K562 (cell line): ENCODE measurements around the gene HOXB6. TPM values are rescaled to one million over a fixed set of nuclear protein-coding genes. Genes with fewer than 3 reads are reported as not detected.

Source experiments
- CBX8 ChIP-seq: fragments of 200-600 bp; sonication (generic); IDR thresholded peaks from 2 replicates; pipeline ENCODE4 v1.6.1; 2012; ENCODE audit warnings: borderline replicate concordance, mixed run types, low read depth, mild to moderate bottlenecking, moderate library complexity, mixed read lengths, low read length, control low read depth, inconsistent platforms; ENCODE audit not compliant: poor library complexity, severe bottlenecking; ENCODE audit errors: extremely low read depth
- EHMT2 ChIP-seq: fragments of 450-650 bp; IDR thresholded peaks from 2 replicates; pipeline ENCODE4 v1.6.1; 2018; ENCODE audit warnings: antibody characterized with exemption
- EP300 ChIP-seq: IDR thresholded peaks from 2 replicates; pipeline ENCODE4 v1.6.1; 2012; ENCODE audit warnings: low read length, improper control_type of control experiment
- FOSL1 ChIP-seq: fragments of 200-800 bp; sonication (Bioruptor generic); conservative IDR thresholded peaks from 2 replicates; pipeline ENCODE4 v1.6.1; 2016; ENCODE audit warnings: missing genetic modification characterization, missing compliant biosample characterization
- GTF2A2 ChIP-seq: IDR thresholded peaks from 2 replicates; pipeline ENCODE4 v1.6.1; 2016; ENCODE audit warnings: mild to moderate bottlenecking, missing genetic modification characterization, missing compliant biosample characterization
- GTF2E2 ChIP-seq: fragments of 200-800 bp; sonication (Bioruptor generic); IDR thresholded peaks from 2 replicates; pipeline ENCODE4 v1.6.1; 2016; ENCODE audit warnings: missing genetic modification characterization, missing compliant biosample characterization
- IRF2 ChIP-seq: sonication (generic); formaldehyde crosslinking; IDR thresholded peaks from 2 replicates; pipeline ENCODE4 v1.8.1; 2022; ENCODE audit warnings: mild to moderate bottlenecking, missing genetic modification reagents
- POLR2A ChIP-seq: fragments of 450-650 bp; conservative IDR thresholded peaks from 2 replicates; pipeline ENCODE4 v1.6.1; 2016
- RAD21 ChIP-seq, 2 experiments: fragments of 250-450 bp in 1 of 2; fragments of 450-650 bp in 1 of 2; sonication (Bioruptor Pico) in 1 of 2; formaldehyde crosslinking in 1 of 2; IDR thresholded peaks in 1 of 2; conservative IDR thresholded peaks in 1 of 2; 2 replicates each; pipeline versions ENCODE4 v1.4.0 to v1.8.0; 2020 to 2022; ENCODE audit warnings: mild to moderate bottlenecking in 2 of 2, moderate library complexity in 1 of 2
- RBM25 ChIP-seq: fragments of 200-400 bp; formaldehyde crosslinking; IDR thresholded peaks from 2 replicates; pipeline ENCODE4 v1.6.1; 2018; ENCODE audit warnings: low read length, low read depth, moderate library complexity; ENCODE audit not compliant: severe bottlenecking
- SMAD3 ChIP-seq: fragments of 450-650 bp; formaldehyde crosslinking; conservative IDR thresholded peaks from 2 replicates; pipeline ENCODE4 v1.4.0; 2020; ENCODE audit warnings: mild to moderate bottlenecking
- SMARCE1 ChIP-seq: fragments of 450-650 bp; IDR thresholded peaks from 2 replicates; pipeline ENCODE4 v1.7.1; 2016; ENCODE audit warnings: mild to moderate bottlenecking
- SMC3 ChIP-seq: conservative IDR thresholded peaks from 2 replicates; pipeline ENCODE4 v1.6.1; 2011; ENCODE audit warnings: low read depth, low read length, improper control_type of control experiment; ENCODE audit not compliant: insufficient read depth
- SREBF2 ChIP-seq: sonication (generic); formaldehyde crosslinking; IDR thresholded peaks from 2 replicates; pipeline ENCODE4 v1.4.0; 2020; ENCODE audit warnings: mild to moderate bottlenecking, missing genetic modification reagents
- ZC3H11A ChIP-seq: IDR thresholded peaks from 2 replicates; pipeline ENCODE4 v1.6.1; 2012; ENCODE audit warnings: low read depth, low read length, improper control_type of control experiment
- ZFP1 ChIP-seq: fragments of 450-650 bp; formaldehyde crosslinking; IDR thresholded peaks from 2 replicates; pipeline ENCODE4 v1.4.0; 2020; ENCODE audit warnings: mild to moderate bottlenecking, mixed read lengths
- ZNF165 ChIP-seq: fragments of 250-450 bp; sonication (Bioruptor Pico); IDR thresholded peaks from 2 replicates; pipeline ENCODE4 v1.4.0; 2020; ENCODE audit warnings: borderline replicate concordance
- ZNF311 ChIP-seq: fragments of 250-450 bp; sonication (Bioruptor Pico); IDR thresholded peaks from 2 replicates; pipeline ENCODE4 v1.4.0; 2020; ENCODE audit warnings: mild to moderate bottlenecking, moderate library complexity
- ZNF384 ChIP-seq: IDR thresholded peaks from 2 replicates; pipeline ENCODE4 v1.6.1; 2012; ENCODE audit warnings: low read depth, low read length, improper control_type of control experiment
- ZNF668 ChIP-seq: fragments of 250-450 bp; sonication (Bioruptor Pico); IDR thresholded peaks from 2 replicates; pipeline ENCODE4 v1.8.0; 2022; ENCODE audit warnings: mild to moderate bottlenecking, inconsistent platforms
- ZNF764 ChIP-seq: fragments of 250-450 bp; sonication (Bioruptor Pico); IDR thresholded peaks from 2 replicates; pipeline ENCODE4 v1.4.0; 2020; ENCODE audit warnings: low read depth, mild to moderate bottlenecking, moderate library complexity
- ZNF778 ChIP-seq: fragments of 450-650 bp; formaldehyde crosslinking; IDR thresholded peaks from 2 replicates; pipeline ENCODE4 v1.4.0; 2020; ENCODE audit warnings: mild to moderate bottlenecking, moderate library complexity
- polyA plus RNA-seq, 8 experiments: library from polyadenylated mRNA; depleted of rRNA in 4 of 8; stranded (reverse) in 5 of 8; unstranded in 3 of 8; fragments of >200 nt; fragmentation: Nextera tagmentation in 2 of 8; fragmentation: Illumina TruSeq in 1 of 8; extraction: Ambion mirVana in 2 of 8; extraction: Trizol in 1 of 8; gene quantifications; 2 replicates each; pipeline versions ENCODE4 v1.2.1 to v1.2.3, GENCODE V29; 2011 to 2014; ENCODE audit warnings: inconsistent platforms in 1 of 8, missing spikeins in 1 of 8
- total RNA-seq, 7 experiments: library from RNA; depleted of rRNA in 6 of 7; stranded (reverse); fragments of >200 nt in 6 of 7; fragmentation: Illumina TruSeq in 2 of 7; extraction: Trizol in 2 of 7; gene quantifications; 2 replicates each; pipeline versions ENCODE4 v1.2.1 to v1.2.3, GENCODE V29; 2011 to 2021; ENCODE audit warnings: low replicate concordance in 1 of 7
- TF ChIP-seq, protein P1 (sequence below): sonication (generic); formaldehyde crosslinking; IDR thresholded peaks from 2 replicates; pipeline ENCODE4 v1.8.0; 2022; ENCODE audit warnings: mild to moderate bottlenecking, missing genetic modification reagents
- TF ChIP-seq, protein P2 (sequence below): sonication (generic); formaldehyde crosslinking; IDR thresholded peaks from 2 replicates; pipeline ENCODE4 v1.8.1; 2023; ENCODE audit warnings: mild to moderate bottlenecking, missing genetic modification reagents
- TF ChIP-seq, protein P3 (sequence below): fragments of 250-450 bp; sonication (Bioruptor Pico); IDR thresholded peaks from 2 replicates; pipeline ENCODE4 v1.4.0; 2020

The HOXB6 gene
- total and polyA plus RNA-seq, 9 of the 15 experiments (the other 6 are each of a cell fraction or from before 2014, with no cell fraction given) = 1.2 to 14.8 (median 4.9) TPM

DNA sequence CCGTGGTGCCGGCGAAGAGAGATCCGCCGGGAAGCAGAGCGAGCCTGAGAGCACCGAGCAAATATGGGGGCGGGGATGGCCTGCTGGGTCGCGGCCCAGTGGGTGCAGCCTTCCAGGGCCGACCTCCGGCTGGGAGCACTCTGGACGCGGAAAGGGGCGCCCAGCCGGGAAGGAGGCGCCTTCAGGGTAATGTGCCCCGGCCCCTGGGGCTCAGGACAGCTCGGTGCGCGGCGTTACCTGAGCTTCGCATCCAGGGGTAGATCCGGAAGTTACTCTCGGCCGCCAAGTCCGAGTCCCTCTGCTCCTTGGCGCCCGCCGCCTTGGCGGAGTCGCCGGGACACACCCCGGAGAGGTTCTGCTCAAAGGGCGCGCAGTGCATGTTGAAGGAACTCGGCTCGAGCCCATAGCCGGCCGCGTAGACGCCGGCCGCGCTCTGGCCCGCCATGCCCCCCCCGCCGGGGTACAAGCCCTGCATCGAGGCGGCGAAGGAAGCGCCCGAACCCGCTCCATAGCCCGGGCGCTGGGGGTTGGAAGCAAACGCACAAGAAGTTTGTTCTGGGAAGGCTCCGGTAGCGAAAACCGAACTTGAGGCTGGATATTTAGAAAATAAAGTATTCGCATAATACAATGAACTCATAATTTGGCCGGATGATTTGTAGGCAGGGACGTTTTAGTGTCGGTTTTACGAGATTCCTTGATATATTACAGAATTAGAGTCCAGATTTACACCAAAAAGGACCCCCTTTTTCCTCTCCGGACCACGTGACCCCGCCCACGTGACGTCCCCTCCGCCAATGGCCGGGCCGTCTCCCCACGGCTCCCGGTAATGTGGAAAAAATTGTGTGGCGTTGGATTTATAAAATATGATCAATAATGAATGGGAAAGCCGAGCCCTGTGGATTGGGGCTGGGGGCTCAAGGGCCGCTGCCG lies 5.8 kb upstream of the HOXB6 start, which contains the start of gene HOXB7 (continued):
- TF ChIP-seq GTF2E2 (tag) (no peak), ZNF384 (no peak), ZFP1 (CRISPR knock-in tag) (no peak), FOSL1 (no peak), SMC3 (no peak), CBX8 (no peak), RBM25 (peak; percentile 84), SMARCE1 (0 out of 2 replicates have a peak, but pooled peaks have one; percentile 6), GTF2A2 (tag) (no peak), POLR2A (peak; percentile 47; the same call in 1 of the 2 replicates), ZNF165 (CRISPR knock-in tag) (no peak), EP300 (no peak), ZNF668 (CRISPR knock-in tag) (no peak), SMAD3 (CRISPR knock-in tag) (no peak), ZNF778 (CRISPR knock-in tag) (no peak), ZNF764 (no peak), EHMT2 (no peak), SREBF2 (CRISPR knock-in tag) (no peak), RAD21 (CRISPR knock-in tag; conservative IDR thresholded peaks at IDR 0.05 in 1 of 2, IDR thresholded peaks at IDR 0.05 in 1 of 2) (no peak), IRF2 (no peak), ZC3H11A (no peak), ZNF311 (CRISPR knock-in tag) (no peak)
- TF ChIP-seq, protein P1, sequence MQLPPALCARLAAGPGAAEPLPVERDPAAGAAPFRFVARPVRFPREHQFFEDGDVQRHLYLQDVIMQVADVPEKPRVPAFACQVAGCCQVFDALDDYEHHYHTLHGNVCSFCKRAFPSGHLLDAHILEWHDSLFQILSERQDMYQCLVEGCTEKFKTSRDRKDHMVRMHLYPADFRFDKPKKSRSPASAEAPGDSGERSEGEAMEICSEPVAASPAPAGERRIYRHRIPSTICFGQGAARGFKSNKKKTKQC = peak; percentile 67; the same call in 1 of the 2 replicates
- TF ChIP-seq, protein P2, sequence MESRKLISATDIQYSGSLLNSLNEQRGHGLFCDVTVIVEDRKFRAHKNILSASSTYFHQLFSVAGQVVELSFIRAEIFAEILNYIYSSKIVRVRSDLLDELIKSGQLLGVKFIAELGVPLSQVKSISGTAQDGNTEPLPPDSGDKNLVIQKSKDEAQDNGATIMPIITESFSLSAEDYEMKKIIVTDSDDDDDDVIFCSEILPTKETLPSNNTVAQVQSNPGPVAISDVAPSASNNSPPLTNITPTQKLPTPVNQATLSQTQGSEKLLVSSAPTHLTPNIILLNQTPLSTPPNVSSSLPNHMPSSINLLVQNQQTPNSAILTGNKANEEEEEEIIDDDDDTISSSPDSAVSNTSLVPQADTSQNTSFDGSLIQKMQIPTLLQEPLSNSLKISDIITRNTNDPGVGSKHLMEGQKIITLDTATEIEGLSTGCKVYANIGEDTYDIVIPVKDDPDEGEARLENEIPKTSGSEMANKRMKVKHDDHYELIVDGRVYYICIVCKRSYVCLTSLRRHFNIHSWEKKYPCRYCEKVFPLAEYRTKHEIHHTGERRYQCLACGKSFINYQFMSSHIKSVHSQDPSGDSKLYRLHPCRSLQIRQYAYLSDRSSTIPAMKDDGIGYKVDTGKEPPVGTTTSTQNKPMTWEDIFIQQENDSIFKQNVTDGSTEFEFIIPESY (CRISPR knock-in tag) = peak; percentile 74; the same call in 1 of the 2 replicates
- TF ChIP-seq, protein P3, sequence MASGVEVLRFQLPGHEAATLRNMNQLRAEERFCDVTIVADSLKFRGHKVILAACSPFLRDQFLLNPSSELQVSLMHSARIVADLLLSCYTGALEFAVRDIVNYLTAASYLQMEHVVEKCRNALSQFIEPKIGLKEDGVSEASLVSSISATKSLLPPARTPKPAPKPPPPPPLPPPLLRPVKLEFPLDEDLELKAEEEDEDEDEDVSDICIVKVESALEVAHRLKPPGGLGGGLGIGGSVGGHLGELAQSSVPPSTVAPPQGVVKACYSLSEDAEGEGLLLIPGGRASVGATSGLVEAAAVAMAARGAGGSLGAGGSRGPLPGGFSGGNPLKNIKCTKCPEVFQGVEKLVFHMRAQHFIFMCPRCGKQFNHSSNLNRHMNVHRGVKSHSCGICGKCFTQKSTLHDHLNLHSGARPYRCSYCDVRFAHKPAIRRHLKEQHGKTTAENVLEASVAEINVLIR = no peak
